Thyroid gland (tissue), 4 donors: Measurements from ENCODE around the gene ABHD2.

Experiments
- CTCF ChIP-seq, 6 experiments: fragments of 200-600 bp in 3 of 6; fragments of 450-650 bp in 3 of 6; sonication (generic) in 3 of 6; IDR thresholded peaks; one replicate each; pipeline ENCODE4 v1.5.1; 2016 to 2019; ENCODE audit warnings: antibody characterized with exemption in 6 of 6, mild to moderate bottlenecking in 2 of 6, inconsistent platforms in 1 of 6, moderate library complexity in 1 of 6
- POLR2A ChIP-seq, 2 donors: fragments of 450-650 bp; IDR thresholded peaks; one replicate each; pipeline ENCODE4 v1.6.1; 2017; ENCODE audit warnings: antibody characterized with exemption in 2 of 2, mild to moderate bottlenecking in 2 of 2, moderate library complexity in 1 of 2

GRCh38 chr15:89167267-89168176 is 79.3 kb downstream of the ABHD2 start:
- TF ChIP-seq CTCF (IDR thresholded peaks at IDR 0.05) (no peak), POLR2A (IDR thresholded peaks at IDR 0.05) (no peak)
